Right forelimb (tissue), 1 donor: ENCODE data around the gene FATE1.
A peak's percentile ranks its signal among the peaks of the same experiment; 100 is the strongest.

ENCODE experiments used
- DNase-seq: peaks from one replicate; pipeline ENCODE4 v3.0.0-alpha.2; 2018

Gene FATE1

GRCh38 chrX:151745651-151746050, 29.8 kb downstream of the FATE1 start:
- no peak for DNase-seq

- no peak for DNase-seq
Measured at GRCh38 chrX:151746502-151746901, 30.7 kb downstream of the FATE1 start.

DNA sequence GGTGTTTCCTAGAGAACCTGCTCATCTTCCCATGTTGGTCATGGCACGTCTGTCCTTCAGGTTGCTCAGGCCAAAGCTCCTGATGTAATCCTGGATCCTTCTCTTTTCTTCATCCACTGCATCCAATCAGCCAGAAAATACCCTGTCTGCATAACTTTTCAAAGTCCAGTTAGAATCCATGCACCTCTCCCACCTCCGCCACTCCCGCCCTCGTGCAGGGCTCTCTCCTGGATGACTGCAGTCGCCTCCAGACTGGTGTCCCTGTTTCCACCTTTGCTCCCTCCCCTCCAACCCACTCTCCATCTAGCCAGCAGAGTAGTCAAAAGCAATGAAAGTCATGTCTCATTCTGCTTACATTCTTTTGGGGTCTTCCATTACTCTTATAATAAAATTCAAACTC, 34.7 kb downstream of the FATE1 start:
- DNase-seq, result no peak

DNA sequence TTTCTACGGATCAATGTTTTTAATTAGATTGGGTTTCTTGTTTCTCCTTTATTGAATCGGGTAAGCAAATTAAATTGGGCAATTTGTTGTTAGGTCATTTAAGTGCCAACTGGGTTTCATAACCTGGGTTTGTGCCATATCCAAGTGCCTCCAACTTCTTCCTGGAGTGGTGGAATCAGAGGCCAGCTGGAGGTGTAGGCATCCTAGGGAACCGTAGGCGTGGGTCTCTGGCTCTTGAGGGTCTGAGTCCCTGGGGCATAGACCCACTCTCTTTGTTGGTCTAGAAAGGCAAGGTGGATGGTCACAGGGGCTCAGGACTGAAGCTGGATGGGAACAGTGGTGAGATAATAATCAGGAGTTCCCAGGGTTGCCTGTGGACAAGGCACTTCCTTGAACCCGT, 37.0 kb downstream of the FATE1 start:
- DNase-seq, result no peak

DNA sequence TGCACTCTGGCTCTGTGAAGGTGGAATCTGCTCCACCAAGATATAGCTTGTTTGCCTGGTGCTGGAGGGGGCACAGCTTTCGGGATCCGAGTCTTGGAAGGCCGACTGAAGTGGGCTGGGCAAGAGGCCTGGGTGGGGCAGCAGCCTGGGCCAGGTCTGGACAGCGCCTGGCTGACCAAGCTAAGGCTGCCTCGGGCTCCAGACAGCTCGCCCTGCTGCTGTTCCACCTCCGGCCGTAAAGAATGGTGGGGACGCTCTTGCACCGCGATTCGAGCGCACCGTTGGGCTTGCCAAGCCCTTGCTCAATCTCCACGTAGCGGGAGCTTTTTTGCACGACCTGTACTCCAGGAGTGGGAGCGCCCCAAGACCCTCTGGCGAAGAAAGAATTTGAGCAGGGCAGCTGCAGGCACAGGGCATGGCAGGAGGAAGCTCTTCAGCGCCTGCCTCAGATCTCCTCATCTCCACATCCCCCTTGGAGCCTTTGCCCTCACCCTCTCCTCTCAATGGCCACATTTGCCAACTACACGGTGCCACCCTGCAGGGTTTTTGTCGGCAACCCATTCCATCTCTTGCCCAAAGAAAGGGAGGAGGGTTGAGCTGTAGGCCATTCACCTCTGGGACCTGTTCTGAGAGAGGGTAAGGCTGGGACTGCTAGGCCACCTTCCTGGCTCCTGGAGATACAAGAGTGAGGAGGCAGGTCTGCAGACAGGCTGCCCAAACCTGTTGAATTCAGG, 37.6 kb downstream of the FATE1 start:
- peak; percentile 79 for DNase-seq

GRCh38 chrX:151754047-151754429, 38.2 kb downstream of the FATE1 start:
- no peak for DNase-seq

- no peak for DNase-seq
Measured at GRCh38 chrX:151754641-151755215, 38.9 kb downstream of the FATE1 start.

GRCh38 chrX:151759041-151759708, 43.3 kb downstream of the FATE1 start:
- no peak for DNase-seq

DNA sequence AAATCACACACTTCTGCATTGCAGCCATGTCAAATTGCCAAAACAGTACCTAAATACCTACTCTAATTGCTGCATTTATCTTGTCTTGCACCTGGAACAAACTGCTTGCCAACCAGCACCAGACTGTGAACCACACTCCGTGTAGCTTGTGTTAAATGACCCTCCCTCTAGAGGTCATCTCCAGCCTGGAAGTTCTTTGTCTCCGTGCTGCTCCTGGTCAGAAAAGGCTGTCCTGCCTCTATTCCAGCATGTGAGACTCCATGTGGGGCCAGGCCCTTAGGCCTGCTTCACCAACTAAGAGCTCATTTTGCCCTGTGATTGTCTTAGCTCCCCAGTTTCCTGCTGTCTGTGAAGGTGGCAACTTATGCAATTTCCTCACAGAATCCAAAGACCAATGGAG, 47.0 kb downstream of the FATE1 start:
- DNase-seq, result no peak

GRCh38 chrX:151763711-151764110, 47.9 kb downstream of the FATE1 start:
- no peak for DNase-seq

- DNase-seq, result no peak
Measured at GRCh38 chrX:151765026-151765425, 49.2 kb downstream of the FATE1 start.

GRCh38 chrX:151771726-151772125, 55.9 kb downstream of the FATE1 start:
- no peak for DNase-seq
